NCI-H146 treated with DMSO at 0.1 percent for 48 hours (cell line): ENCODE data around the gene ITIH6.
"Not testable (repeated sequence)": the region's sequence is repeated elsewhere in the genome, so short reads cannot be mapped to it uniquely, and the experiment has no call there.

Experiments
- DNase-seq: peaks from one replicate; lab custom pipeline; 2025; ENCODE audit not compliant: unreplicated experiment; lab: John Stamatoyannopoulos, UW

Gene ITIH6

GRCh38 chrX:54807524-54808108 lies 9.6 kb upstream of the ITIH6 start, which contains the start of gene MAGED2:
MAGED2 (plus strand) TSS chrX:54807745; CDS start chrX:54809332, 1,587 bp downstream.
- DNase-seq: no peak

- DNase-seq: no peak
Measured at GRCh38 chrX:54799046-54799445, 991 bp upstream of the ITIH6 start.

- no peak for DNase-seq
Measured at GRCh38 chrX:54794795-54795194, 3.3 kb downstream of the ITIH6 start.

- DNase-seq: no peak
Measured at GRCh38 chrX:54794028-54794427, 4.0 kb downstream of the ITIH6 start.

- DNase-seq: not testable (repeated sequence)
Measured at GRCh38 chrX:54789405-54789804, 8.7 kb downstream of the ITIH6 start.

- no peak for DNase-seq
Measured at GRCh38 chrX:54788446-54788845, 9.6 kb downstream of the ITIH6 start.

GRCh38 chrX:54786967-54787366 lies 11.1 kb downstream of the ITIH6 start:
- no peak for DNase-seq

GRCh38 chrX:54785901-54786300 lies 12.2 kb downstream of the ITIH6 start:
- DNase-seq: no peak

GRCh38 chrX:54776987-54777672 lies 20.9 kb downstream of the ITIH6 start:
- DNase-seq: no peak

- DNase-seq: no peak
Measured at GRCh38 chrX:54776061-54776460, 22.0 kb downstream of the ITIH6 start.

- not testable (repeated sequence) for DNase-seq
Measured at GRCh38 chrX:54774391-54775094, 23.5 kb downstream of the ITIH6 start.

GRCh38 chrX:54758114-54759055 lies 39.7 kb downstream of the ITIH6 start:
- no peak for DNase-seq

GRCh38 chrX:54754854-54755253 lies 43.2 kb downstream of the ITIH6 start:
- DNase-seq: no peak

GRCh38 chrX:54748626-54749025 lies 49.4 kb downstream of the ITIH6 start:
- no peak for DNase-seq

- DNase-seq: no peak
Measured at GRCh38 chrX:54747733-54748393, 50.2 kb downstream of the ITIH6 start.

- no peak for DNase-seq
Measured at GRCh38 chrX:54746928-54747327, 51.1 kb downstream of the ITIH6 start.

- no peak for DNase-seq
Measured at GRCh38 chrX:54745676-54746075, 52.4 kb downstream of the ITIH6 start.

- DNase-seq: not testable (repeated sequence)
Measured at GRCh38 chrX:54738567-54738966, 59.5 kb downstream of the ITIH6 start.

GRCh38 chrX:54736298-54736942 lies 61.6 kb downstream of the ITIH6 start:
- not testable (repeated sequence) for DNase-seq

GRCh38 chrX:54721424-54721823 lies 76.6 kb downstream of the ITIH6 start:
- DNase-seq: no peak
